Endothelial cell of umbilical vein (primary cell): ENCODE data around the gene VAV2. TPM values are rescaled to one million over a fixed set of nuclear protein-coding genes. Genes with fewer than 3 reads are reported as not detected.

Experiments
- BruUV-seq: library from RNA; stranded (reverse); fragments of 400-500 nt; replicated peaks from 2 replicates; lab custom pipeline; 2021; lab: Mats Ljungman, UMichigan
- CTCF ChIA-PET: fragments of 300-600, 350-600 bp; sonication (Branson Sonifier 250); formaldehyde crosslinking; loops from one replicate; lab custom pipeline; 2021; ENCODE audit warnings: antibody characterized with exemption, inconsistent platforms; lab: Charles Lee
- POLR2A ChIA-PET: fragments of 300-600, 350-600 bp; sonication (Branson Sonifier 250); formaldehyde crosslinking; loops from one replicate; lab custom pipeline; 2021; ENCODE audit warnings: antibody characterized with exemption, inconsistent platforms; lab: Charles Lee
- DNase-seq: peaks from one replicate; pipeline ENCODE4 v3.0.0-alpha.2; 2011; ENCODE audit warnings: low read depth, low spot score
- FAIRE-seq: peaks from 2 replicates; lab custom pipeline; 2011; peaks lifted over from hg19 to GRCh38; lab: Jason Lieb, UNC
- H2AFZ ChIP-seq: 2 replicates; pipeline ENCODE4 v1.6.0; 2012; ENCODE audit warnings: low read depth, low read length, control low read depth, inconsistent platforms
- H3K27ac ChIP-seq: 2 replicates; pipeline ENCODE4 v1.5.1; 2011; ENCODE audit warnings: low read depth, mild to moderate bottlenecking, control low read depth, low read length, moderate library complexity; ENCODE audit not compliant: insufficient read depth
- H3K27me3 ChIP-seq, 2 experiments: 2 replicates each; pipeline versions ENCODE4 v1.6.0 to v1.6.1; 2011; ENCODE audit warnings: low read length in 2 of 2, mixed read lengths in 1 of 2; ENCODE audit not compliant: control insufficient read depth in 2 of 2, insufficient read depth in 2 of 2
- H3K36me3 ChIP-seq, 2 experiments: 2 replicates in 1 of 2; 3 replicates in 1 of 2; pipeline ENCODE4 v1.5.1; 2011; ENCODE audit warnings: low read length in 2 of 2, mild to moderate bottlenecking in 1 of 2, moderate library complexity in 1 of 2; ENCODE audit not compliant: control insufficient read depth in 2 of 2, insufficient read depth in 2 of 2; ENCODE audit errors: extremely low read depth in 1 of 2
- H3K4me1 ChIP-seq: 3 replicates; pipeline ENCODE4 v1.5.1; 2011; ENCODE audit warnings: mild to moderate bottlenecking, low read length; ENCODE audit not compliant: control insufficient read depth, insufficient read depth; ENCODE audit errors: extremely low read depth
- H3K4me2 ChIP-seq: 2 replicates; pipeline ENCODE4 v1.6.1; 2011; ENCODE audit warnings: low read length, control low read depth, mixed read lengths; ENCODE audit not compliant: insufficient read depth
- H3K4me3 ChIP-seq, 3 experiments: fragments of 200-600 bp in 1 of 3; sonication (generic), shearing (Covaris generic) in 1 of 3; replicated peaks in 1 of 3; 2 replicates each; pipeline ENCODE4 v1.5.1; 2011 to 2016; ENCODE audit warnings: control low read depth in 3 of 3, low read length in 3 of 3, mild to moderate bottlenecking in 2 of 3, inconsistent platforms in 1 of 3, low read depth in 1 of 3, moderate library complexity in 1 of 3; ENCODE audit not compliant: insufficient read depth in 1 of 3
- H3K79me2 ChIP-seq: 2 replicates; pipeline ENCODE4 v1.6.0; 2012; ENCODE audit warnings: low read length, inconsistent platforms; ENCODE audit not compliant: control insufficient read depth, insufficient read depth
- H3K9ac ChIP-seq: replicated peaks from 2 replicates; pipeline ENCODE3; 2011; ENCODE audit warnings: low read length, control low read depth; ENCODE audit not compliant: insufficient read depth; ENCODE audit errors: extremely low read depth
- H3K9me1 ChIP-seq: replicated peaks from 3 replicates; pipeline ENCODE4 v1.6.0; 2011; ENCODE audit warnings: mild to moderate bottlenecking, low read length; ENCODE audit not compliant: control insufficient read depth, insufficient read depth; ENCODE audit errors: extremely low read depth
- H3K9me3 ChIP-seq: replicated peaks from 2 replicates; pipeline ENCODE4 v1.5.1; 2012; ENCODE audit warnings: low read length, inconsistent platforms; ENCODE audit not compliant: control insufficient read depth, insufficient read depth
- H4K20me1 ChIP-seq: replicated peaks from 2 replicates; pipeline ENCODE3; 2011; ENCODE audit warnings: mild to moderate bottlenecking, low read length; ENCODE audit not compliant: control insufficient read depth, insufficient read depth; ENCODE audit errors: extremely low read depth
- EZH2 ChIP-seq: IDR thresholded peaks from 2 replicates; pipeline ENCODE4 v1.6.1; 2012; ENCODE audit warnings: borderline replicate concordance, low read depth, mild to moderate bottlenecking, moderate library complexity, low read length, inconsistent platforms; ENCODE audit not compliant: severe bottlenecking
- FOS ChIP-seq: IDR thresholded peaks from 2 replicates; pipeline ENCODE4 v1.6.1; 2011; ENCODE audit warnings: mild to moderate bottlenecking, low read length, moderate library complexity, borderline replicate concordance; ENCODE audit not compliant: insufficient read depth
- GATA2 ChIP-seq: IDR thresholded peaks from 2 replicates; pipeline ENCODE4 v1.7.0; 2011; ENCODE audit warnings: low read depth, mild to moderate bottlenecking, moderate library complexity, mixed read lengths, low read length; ENCODE audit not compliant: insufficient read length, insufficient read depth
- JUN ChIP-seq: IDR thresholded peaks from 2 replicates; pipeline ENCODE4 v1.6.1; 2011; ENCODE audit warnings: borderline replicate concordance, low read depth; ENCODE audit not compliant: insufficient read length, insufficient read depth
- MYC ChIP-seq: IDR thresholded peaks from one replicate; pipeline ENCODE4 v1.6.1; 2011; ENCODE audit warnings: mild to moderate bottlenecking, low read depth, low read length
- POLR2A ChIP-seq: IDR thresholded peaks from 2 replicates; pipeline ENCODE4 v1.6.1; 2012; ENCODE audit warnings: low read depth, mild to moderate bottlenecking, control low read depth, low read length
- POLR2AphosphoS5 ChIP-seq: IDR thresholded peaks from 2 replicates; pipeline ENCODE4 v1.6.1; 2012; ENCODE audit warnings: low read depth, mild to moderate bottlenecking, control low read depth, low read length, moderate library complexity; ENCODE audit not compliant: insufficient read depth
- dilution Hi-C: fragments of 300-500 bp; cut with MboI; formaldehyde crosslinking; loops from one replicate; pipeline ENCODE4 v1.15.0; 2019; ENCODE audit warnings: low sequenced_read_pairs; ENCODE audit not compliant: extremely low pct_ligation_motif_present
- intact Hi-C: fragments of 100-400 bp; cut with micrococcal nuclease; formaldehyde crosslinking; loops from one replicate; pipeline ENCODE4 v1.10.0; 2022
- polyA plus RNA-seq, 4 experiments: library from polyadenylated mRNA; depleted of rRNA in 3 of 4; stranded (reverse) in 3 of 4; unstranded in 1 of 4; fragments of >200 nt; gene quantifications; 2 replicates each; pipeline versions ENCODE4 v1.2.1 to v1.2.3, GENCODE V29; 2011 to 2012; ENCODE audit warnings: missing spikeins in 1 of 4
- total RNA-seq: library from RNA; stranded (reverse); gene quantifications from 2 replicates; pipeline ENCODE4 v1.2.3, GENCODE V29; 2021
- TF ChIP-seq, protein P1 (sequence below), 2 donors: IDR thresholded peaks; 1 replicate in 1 of 2; 2 replicates in 1 of 2; pipeline ENCODE4 v1.5.1; 2011; ENCODE audit warnings: low read length in 2 of 2, mild to moderate bottlenecking in 2 of 2, moderate library complexity in 2 of 2, control low read depth in 1 of 2, inconsistent platforms in 1 of 2, low read depth in 1 of 2; ENCODE audit not compliant: insufficient read depth in 1 of 2; ENCODE audit errors: extremely low read depth in 1 of 2
- TF ChIP-seq, protein P2 (sequence below): IDR thresholded peaks from 2 replicates; pipeline ENCODE4 v1.6.1; 2011; ENCODE audit not compliant: insufficient read depth, insufficient read length

The VAV2 gene
- total and polyA plus RNA-seq, 2 donors (not counting 3 experiments of a cell fraction or from before 2014, with no cell fraction given): 10.6 to 30.6 TPM

DNA sequence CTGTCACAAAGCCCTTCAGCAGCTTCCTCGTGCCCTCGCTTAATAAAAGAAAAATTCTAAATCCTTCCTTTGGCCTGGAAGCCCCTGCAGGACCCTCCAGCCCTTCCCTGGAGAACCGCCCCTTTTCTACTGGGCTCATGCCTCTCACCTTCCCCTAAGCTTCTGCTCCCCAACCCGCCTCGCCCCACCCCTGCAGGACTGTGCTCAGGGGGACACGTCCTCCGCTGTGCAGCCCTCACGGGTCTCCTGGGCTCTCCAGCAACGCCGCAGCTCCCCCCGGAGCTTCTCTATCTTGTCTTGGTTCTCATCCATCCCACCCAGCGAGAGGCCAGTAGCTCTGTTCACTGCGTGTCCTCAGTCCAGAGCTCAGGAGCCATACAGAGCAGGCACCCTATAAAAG, 188.4 kb downstream of the VAV2 start:
- POLR2A ChIA-PET: no interaction called here
- FAIRE-seq: no peak

More for the DNA sequence above, 188.4 kb downstream of the VAV2 start:
- H3K27ac ChIP-seq: no peak overlapping the region
- H4K20me1 ChIP-seq: no peaks in the 10 kb centered on the region
- H3K27me3 ChIP-seq: no peaks in the 10 kb centered on the region
- peaks cover 0 to 22% of the 10 kb centered on the region in 2 experiments for H3K36me3 ChIP-seq
- dilution Hi-C loops: no loop called here
- H3K9me1 ChIP-seq: no peaks in the 10 kb centered on the region
- no peak for DNase-seq
- no peak overlapping the region for H3K4me2 ChIP-seq
- no peaks in the 10 kb centered on the region for H3K9me3 ChIP-seq
- intact Hi-C loops: no loop called here
- no peak overlapping the region for H3K4me3 ChIP-seq
- H2AFZ ChIP-seq: no peak overlapping the region
- H3K4me1 ChIP-seq: no peaks in the 10 kb centered on the region
- CTCF ChIA-PET: interaction anchor here (1.0 to 2.6 kb wide), 4 partner anchors 8 to 190 kb away, joined by 4 to 13 read pairs (median 6); no protein-coding TSS in a partner anchor
- H3K79me2 ChIP-seq: no peaks in the 10 kb centered on the region
- no peak for TF ChIP-seq JUN
- no peak for TF ChIP-seq MYC
- TF ChIP-seq EZH2: no peak
- TF ChIP-seq POLR2AphosphoS5: no peak
- TF ChIP-seq, protein P1, sequence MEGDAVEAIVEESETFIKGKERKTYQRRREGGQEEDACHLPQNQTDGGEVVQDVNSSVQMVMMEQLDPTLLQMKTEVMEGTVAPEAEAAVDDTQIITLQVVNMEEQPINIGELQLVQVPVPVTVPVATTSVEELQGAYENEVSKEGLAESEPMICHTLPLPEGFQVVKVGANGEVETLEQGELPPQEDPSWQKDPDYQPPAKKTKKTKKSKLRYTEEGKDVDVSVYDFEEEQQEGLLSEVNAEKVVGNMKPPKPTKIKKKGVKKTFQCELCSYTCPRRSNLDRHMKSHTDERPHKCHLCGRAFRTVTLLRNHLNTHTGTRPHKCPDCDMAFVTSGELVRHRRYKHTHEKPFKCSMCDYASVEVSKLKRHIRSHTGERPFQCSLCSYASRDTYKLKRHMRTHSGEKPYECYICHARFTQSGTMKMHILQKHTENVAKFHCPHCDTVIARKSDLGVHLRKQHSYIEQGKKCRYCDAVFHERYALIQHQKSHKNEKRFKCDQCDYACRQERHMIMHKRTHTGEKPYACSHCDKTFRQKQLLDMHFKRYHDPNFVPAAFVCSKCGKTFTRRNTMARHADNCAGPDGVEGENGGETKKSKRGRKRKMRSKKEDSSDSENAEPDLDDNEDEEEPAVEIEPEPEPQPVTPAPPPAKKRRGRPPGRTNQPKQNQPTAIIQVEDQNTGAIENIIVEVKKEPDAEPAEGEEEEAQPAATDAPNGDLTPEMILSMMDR (IDR thresholded peaks at IDR 0.05; ENCODE audit: extremely low read depth in 1 of 2, insufficient read depth in 1 of 2, low read depth in 1 of 2, low read length in 2 of 2): no peak
- no peak for TF ChIP-seq POLR2A
- TF ChIP-seq, protein P2, sequence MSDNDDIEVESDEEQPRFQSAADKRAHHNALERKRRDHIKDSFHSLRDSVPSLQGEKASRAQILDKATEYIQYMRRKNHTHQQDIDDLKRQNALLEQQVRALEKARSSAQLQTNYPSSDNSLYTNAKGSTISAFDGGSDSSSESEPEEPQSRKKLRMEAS: no peak
- no peak for TF ChIP-seq GATA2
- no peak for TF ChIP-seq FOS
- no TSS peak for BruUV-seq
- no peak overlapping the region for H3K9ac ChIP-seq
